GM12864 (cell line): ENCODE measurements around the gene DNAJC15.

Experiments used
- DNase-seq: peaks from one replicate; pipeline ENCODE4 v3.0.0-alpha.2; 2011; ENCODE audit warnings: low read depth
- H3K4me3 ChIP-seq: 2 replicates; pipeline ENCODE4 v1.5.1; 2011; ENCODE audit warnings: mild to moderate bottlenecking, low read depth, low read length, control low read depth
- CTCF ChIP-seq: IDR thresholded peaks from 2 replicates; pipeline ENCODE4 v1.5.1; 2011; ENCODE audit warnings: low read depth, mild to moderate bottlenecking, moderate library complexity, low read length, control low read depth, inconsistent platforms; ENCODE audit errors: missing control alignments

Gene DNAJC15

GRCh38 chr13:43083750-43084149 is 60.4 kb downstream of the DNAJC15 start:
- no peak for DNase-seq
- no peak overlapping the region for H3K4me3 ChIP-seq
- TF ChIP-seq CTCF = no peak

DNA sequence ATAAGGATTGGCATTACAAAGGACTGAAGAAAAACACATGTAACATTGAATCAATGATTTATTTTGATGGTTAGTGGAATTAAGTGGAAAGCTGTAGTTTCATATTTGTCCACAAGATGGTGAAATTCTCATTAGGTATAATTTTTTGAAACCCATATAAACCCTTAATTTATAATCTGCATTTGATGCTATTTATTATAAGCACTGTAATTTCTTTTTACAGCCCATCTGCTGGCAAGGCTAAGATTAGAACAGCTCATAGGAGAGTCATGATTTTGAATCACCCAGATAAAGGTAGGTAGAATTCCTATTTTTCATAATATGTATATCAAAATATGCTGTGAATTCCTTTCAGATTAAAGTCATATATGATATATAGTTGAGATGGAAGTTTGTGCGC is 62.2 kb downstream of the DNAJC15 start:
- peak; percentile 17 for TF ChIP-seq CTCF
- no peak overlapping the region for H3K4me3 ChIP-seq
- DNase-seq = no peak

- H3K4me3 ChIP-seq = no peak overlapping the region
- TF ChIP-seq CTCF = no peak
- DNase-seq = no peak
Observed at GRCh38 chr13:43086181-43086580, 62.8 kb downstream of the DNAJC15 start.

- H3K4me3 ChIP-seq = no peak overlapping the region
- no peak for TF ChIP-seq CTCF
- DNase-seq = no peak
Observed at GRCh38 chr13:43088093-43088511, 64.7 kb downstream of the DNAJC15 start.

- H3K4me3 ChIP-seq = no peak overlapping the region
- no peak for DNase-seq
- TF ChIP-seq CTCF = no peak
Observed at GRCh38 chr13:43089912-43090498, 66.6 kb downstream of the DNAJC15 start.

DNA sequence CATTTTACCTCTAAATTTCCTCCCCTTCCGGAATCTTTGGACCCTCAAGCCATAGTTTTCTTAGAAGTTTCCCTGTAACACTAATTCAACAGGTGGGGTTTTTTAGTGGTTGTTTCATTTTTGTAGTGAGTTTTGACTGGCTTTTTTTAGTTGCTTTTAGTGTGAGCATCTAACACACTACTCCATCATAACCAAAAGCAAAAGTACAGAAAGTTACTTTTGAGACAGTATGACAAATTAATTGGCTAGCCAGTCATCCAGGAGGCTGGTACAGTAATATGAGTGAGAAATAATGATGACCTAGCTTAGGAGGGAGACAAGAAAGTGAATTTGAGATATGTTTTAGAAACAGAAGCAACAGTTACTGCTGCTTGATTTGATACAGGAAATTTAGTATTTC is 71.5 kb downstream of the DNAJC15 start:
- no peak for DNase-seq
- no peak for TF ChIP-seq CTCF
- no peak overlapping the region for H3K4me3 ChIP-seq
